ENCODE results near the gene OVCH1.
"Not testable (repeated sequence)": the region's sequence is repeated elsewhere in the genome, so short reads cannot be mapped to it uniquely, and the experiment has no call there.

GRCh38 chr12:29386084-29386680 lies 111.3 kb downstream of the OVCH1 start:
- TF ChIP-seq EZH2phosphoT487 (IDR thresholded peaks at IDR 0.05; ENCODE audit: low read depth, severe bottlenecking, unreplicated experiment); CTCF (IDR thresholded peaks at IDR 0.05; ENCODE audit: poor library complexity): not testable (repeated sequence)

Data from hepatocyte (in vitro differentiated cells).